ENCODE measurements around the gene SLC13A1. TPM values are rescaled to one million over a fixed set of nuclear protein-coding genes. Genes with fewer than 3 reads are reported as not detected.

The SLC13A1 gene, protein sequence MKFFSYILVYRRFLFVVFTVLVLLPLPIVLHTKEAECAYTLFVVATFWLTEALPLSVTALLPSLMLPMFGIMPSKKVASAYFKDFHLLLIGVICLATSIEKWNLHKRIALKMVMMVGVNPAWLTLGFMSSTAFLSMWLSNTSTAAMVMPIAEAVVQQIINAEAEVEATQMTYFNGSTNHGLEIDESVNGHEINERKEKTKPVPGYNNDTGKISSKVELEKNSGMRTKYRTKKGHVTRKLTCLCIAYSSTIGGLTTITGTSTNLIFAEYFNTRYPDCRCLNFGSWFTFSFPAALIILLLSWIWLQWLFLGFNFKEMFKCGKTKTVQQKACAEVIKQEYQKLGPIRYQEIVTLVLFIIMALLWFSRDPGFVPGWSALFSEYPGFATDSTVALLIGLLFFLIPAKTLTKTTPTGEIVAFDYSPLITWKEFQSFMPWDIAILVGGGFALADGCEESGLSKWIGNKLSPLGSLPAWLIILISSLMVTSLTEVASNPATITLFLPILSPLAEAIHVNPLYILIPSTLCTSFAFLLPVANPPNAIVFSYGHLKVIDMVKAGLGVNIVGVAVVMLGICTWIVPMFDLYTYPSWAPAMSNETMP
- not detected in 2 replicates for total RNA-seq

DNA sequence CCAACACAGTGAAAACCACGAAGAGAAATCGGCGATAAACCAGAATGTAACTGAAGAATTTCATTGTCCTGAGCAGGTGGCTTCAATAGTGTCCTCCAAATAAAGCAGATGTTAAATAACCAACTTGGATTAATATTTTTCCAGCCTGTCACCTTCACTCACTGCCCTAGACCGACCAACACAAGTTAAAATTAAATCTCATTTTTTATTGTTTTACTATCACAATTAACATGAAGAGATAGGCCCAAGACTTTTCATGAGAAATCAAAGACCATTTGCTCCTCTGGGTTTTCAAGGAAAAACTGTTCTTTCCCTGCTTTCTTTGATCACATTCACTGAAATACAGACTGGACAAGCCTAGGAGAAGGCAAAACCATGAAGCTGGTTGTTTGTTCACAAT, at the start of gene SLC13A1:
TSS of gene SLC13A1 (minus strand) at position 87 of the 400 bp plus-strand sequence. CDS start at position 64, 23 bp downstream.
- DNase-seq (ENCODE audit: low read depth), result no peak
- TF ChIP-seq, protein P1, sequence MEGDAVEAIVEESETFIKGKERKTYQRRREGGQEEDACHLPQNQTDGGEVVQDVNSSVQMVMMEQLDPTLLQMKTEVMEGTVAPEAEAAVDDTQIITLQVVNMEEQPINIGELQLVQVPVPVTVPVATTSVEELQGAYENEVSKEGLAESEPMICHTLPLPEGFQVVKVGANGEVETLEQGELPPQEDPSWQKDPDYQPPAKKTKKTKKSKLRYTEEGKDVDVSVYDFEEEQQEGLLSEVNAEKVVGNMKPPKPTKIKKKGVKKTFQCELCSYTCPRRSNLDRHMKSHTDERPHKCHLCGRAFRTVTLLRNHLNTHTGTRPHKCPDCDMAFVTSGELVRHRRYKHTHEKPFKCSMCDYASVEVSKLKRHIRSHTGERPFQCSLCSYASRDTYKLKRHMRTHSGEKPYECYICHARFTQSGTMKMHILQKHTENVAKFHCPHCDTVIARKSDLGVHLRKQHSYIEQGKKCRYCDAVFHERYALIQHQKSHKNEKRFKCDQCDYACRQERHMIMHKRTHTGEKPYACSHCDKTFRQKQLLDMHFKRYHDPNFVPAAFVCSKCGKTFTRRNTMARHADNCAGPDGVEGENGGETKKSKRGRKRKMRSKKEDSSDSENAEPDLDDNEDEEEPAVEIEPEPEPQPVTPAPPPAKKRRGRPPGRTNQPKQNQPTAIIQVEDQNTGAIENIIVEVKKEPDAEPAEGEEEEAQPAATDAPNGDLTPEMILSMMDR (IDR thresholded peaks at IDR 0.05; ENCODE audit: insufficient read depth, low read length, poor library complexity, severe bottlenecking), result no peak
- no peak within 1 kb of the TSS for H3K4me3 ChIP-seq (ENCODE audit: low read depth, low read length)
- H3K27me3 ChIP-seq (ENCODE audit: control insufficient read depth, insufficient read depth, low read length), result no peaks in the 10 kb centered on the region
- H3K36me3 ChIP-seq (ENCODE audit: control insufficient read depth, insufficient read depth, low read length), result no peaks in the 10 kb centered on the region

DNA sequence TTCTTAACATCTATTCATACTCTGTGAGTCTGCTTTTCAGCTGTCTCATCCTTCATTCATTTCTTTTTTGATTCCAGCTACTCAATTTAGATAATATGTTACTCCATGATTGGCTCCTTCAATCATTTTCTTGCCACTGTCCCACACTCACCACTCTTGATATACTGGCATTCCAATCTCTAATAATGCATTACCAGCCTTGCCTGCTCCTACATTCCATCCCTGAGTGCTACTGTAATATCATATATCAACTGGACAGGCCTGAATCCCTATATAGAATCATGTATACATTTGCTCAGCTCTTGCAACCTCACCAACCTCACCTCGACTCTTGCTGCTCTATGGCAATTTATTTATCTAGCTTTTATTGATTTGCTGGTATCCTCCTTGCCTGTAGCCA, 45.0 kb upstream of the SLC13A1 start:
- H3K4me3 ChIP-seq (ENCODE audit: low read depth, low read length), result no peak overlapping the region
- TF ChIP-seq, protein P1 (IDR thresholded peaks at IDR 0.05; ENCODE audit: insufficient read depth, low read length, poor library complexity, severe bottlenecking), result no peak
- H3K36me3 ChIP-seq (ENCODE audit: control insufficient read depth, insufficient read depth, low read length), result no peaks in the 10 kb centered on the region
- no peak for DNase-seq (ENCODE audit: low read depth)
- H3K27me3 ChIP-seq (ENCODE audit: control insufficient read depth, insufficient read depth, low read length), result no peaks in the 10 kb centered on the region

DNA sequence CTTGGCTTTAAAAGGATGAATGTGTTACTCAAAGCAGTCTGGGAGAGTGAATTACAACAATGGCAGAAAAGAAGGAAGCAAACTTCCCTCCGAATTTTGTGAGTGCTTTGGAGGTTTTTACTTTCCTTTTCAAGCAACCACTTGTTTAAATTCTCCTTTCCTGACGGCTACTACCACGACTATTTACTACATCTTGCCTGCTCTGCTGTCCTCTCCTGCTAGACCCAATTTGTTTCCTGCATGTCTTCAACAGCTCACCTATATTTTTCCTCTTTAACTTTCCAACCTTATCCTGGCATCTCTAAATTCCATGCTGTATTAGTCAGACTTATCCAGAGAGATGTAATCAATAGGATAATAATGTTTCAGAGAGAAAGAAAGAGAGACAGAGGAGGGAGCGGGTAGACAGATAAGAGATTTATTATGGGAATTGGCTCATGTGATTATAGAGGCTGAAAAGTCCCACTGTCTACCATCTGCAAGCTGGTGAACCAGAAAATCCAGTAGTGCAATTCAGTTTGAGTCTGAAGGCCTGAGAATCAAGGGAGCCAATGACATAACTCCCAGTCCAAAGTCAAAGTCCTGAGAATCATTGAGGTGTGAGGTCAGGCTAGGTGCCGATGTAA, 42.8 kb upstream of the SLC13A1 start:
- H3K4me3 ChIP-seq (ENCODE audit: low read depth, low read length), result no peak overlapping the region
- no peaks in the 10 kb centered on the region for H3K36me3 ChIP-seq (ENCODE audit: control insufficient read depth, insufficient read depth, low read length)
- DNase-seq (ENCODE audit: low read depth), result no peak
- TF ChIP-seq, protein P1 (IDR thresholded peaks at IDR 0.05; ENCODE audit: insufficient read depth, low read length, poor library complexity, severe bottlenecking), result no peak
- H3K27me3 ChIP-seq (ENCODE audit: control insufficient read depth, insufficient read depth, low read length), result no peaks in the 10 kb centered on the region

DNA sequence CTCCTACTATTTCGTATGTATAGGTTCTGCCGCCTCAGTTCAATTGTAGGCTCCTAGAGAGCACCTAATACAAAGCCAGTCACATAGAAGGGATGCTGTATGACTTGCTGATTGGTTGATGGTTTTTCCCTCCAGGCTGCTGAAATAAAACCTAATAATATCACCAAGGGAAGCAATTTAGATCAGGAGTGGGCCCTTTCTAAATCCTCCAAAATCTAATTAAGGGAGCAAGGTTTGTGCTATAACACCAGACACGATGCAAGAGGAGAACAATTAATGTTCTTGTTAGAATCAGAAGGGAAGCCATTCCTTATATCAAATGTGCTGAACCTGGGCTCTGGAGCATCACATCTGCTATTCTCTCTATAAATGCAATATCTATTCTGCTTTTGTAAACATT, 42.0 kb upstream of the SLC13A1 start:
- no peak overlapping the region for H3K4me3 ChIP-seq (ENCODE audit: low read depth, low read length)
- TF ChIP-seq, protein P1 (IDR thresholded peaks at IDR 0.05; ENCODE audit: insufficient read depth, low read length, poor library complexity, severe bottlenecking), result no peak
- H3K36me3 ChIP-seq (ENCODE audit: control insufficient read depth, insufficient read depth, low read length), result no peaks in the 10 kb centered on the region
- H3K27me3 ChIP-seq (ENCODE audit: control insufficient read depth, insufficient read depth, low read length), result no peaks in the 10 kb centered on the region
- no peak for DNase-seq (ENCODE audit: low read depth)

DNA sequence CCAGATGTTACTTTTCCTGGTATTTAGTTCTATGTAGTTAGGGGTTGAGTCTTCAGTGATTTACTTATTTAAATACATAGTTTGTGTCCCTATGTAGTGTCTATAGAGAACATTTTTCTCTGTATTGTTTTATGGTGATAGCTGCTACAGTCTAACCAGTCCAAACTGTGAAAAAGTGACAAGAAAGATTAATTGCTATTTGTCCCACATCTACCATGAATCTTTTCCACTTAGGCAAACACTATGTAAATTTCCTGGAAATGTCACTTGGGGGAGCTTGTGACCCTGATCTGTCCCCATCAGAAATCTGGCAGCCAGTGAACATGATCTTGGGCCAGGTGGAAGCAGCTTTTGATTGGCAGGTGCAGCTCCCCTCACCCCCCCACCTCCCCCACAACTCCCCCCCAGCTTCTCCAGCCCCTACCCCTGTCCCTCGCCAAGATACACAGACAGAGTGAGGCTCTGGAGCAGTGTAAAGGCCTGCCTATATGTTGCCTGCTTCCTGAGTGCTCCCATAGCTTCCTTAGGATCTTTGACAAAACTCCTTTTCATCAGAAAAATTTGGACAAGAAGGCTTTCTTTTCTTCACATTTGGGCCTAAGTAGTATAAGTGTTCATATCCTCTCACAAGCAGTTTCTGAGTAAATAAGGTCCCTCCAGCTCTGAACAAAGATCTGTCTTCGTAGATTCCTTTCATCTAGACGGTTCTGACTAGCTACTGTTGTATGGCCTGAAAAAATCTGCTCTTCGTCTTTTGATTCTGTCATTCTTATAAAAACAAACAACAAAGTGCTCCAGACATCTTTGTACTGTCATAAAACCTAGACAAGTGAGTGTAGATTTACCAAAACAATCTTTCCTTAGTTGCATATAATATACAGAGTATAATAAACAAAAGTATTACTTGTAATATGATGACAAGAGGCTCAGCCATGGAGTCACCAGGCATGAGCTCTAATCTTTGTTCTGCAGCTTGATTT, 31.5 kb upstream of the SLC13A1 start:
- H3K36me3 ChIP-seq (ENCODE audit: control insufficient read depth, insufficient read depth, low read length), result no peaks in the 10 kb centered on the region
- TF ChIP-seq, protein P1 (IDR thresholded peaks at IDR 0.05; ENCODE audit: insufficient read depth, low read length, poor library complexity, severe bottlenecking), result no peak
- DNase-seq (ENCODE audit: low read depth), result no peak
- H3K27me3 ChIP-seq (ENCODE audit: control insufficient read depth, insufficient read depth, low read length), result no peaks in the 10 kb centered on the region
- no peak overlapping the region for H3K4me3 ChIP-seq (ENCODE audit: low read depth, low read length)

Data from kidney epithelial cell (primary cell).